Stimulated activated CD4-positive, alpha-beta T cell treated with anti-CD3 and anti-CD28 coated beads, Interleukin-12 subunit alpha, Interleukin-12 subunit beta, amount 100 ng/mL, for 48 hours (primary cell): ENCODE measurements around the gene SLC9B1.
A peak's percentile ranks its signal among the peaks of the same experiment; 100 is the strongest.
"Not testable (repeated sequence)": the region's sequence is repeated elsewhere in the genome, so short reads cannot be mapped to it uniquely, and the experiment has no call there.

ENCODE experiments used
- DNase-seq, 3 donors: peaks; one replicate each; pipeline ENCODE4 v3.0.0-alpha.2; 2020; ENCODE audit warnings: low read depth in 2 of 3, low spot score in 1 of 3

SLC9B1 gene

DNA sequence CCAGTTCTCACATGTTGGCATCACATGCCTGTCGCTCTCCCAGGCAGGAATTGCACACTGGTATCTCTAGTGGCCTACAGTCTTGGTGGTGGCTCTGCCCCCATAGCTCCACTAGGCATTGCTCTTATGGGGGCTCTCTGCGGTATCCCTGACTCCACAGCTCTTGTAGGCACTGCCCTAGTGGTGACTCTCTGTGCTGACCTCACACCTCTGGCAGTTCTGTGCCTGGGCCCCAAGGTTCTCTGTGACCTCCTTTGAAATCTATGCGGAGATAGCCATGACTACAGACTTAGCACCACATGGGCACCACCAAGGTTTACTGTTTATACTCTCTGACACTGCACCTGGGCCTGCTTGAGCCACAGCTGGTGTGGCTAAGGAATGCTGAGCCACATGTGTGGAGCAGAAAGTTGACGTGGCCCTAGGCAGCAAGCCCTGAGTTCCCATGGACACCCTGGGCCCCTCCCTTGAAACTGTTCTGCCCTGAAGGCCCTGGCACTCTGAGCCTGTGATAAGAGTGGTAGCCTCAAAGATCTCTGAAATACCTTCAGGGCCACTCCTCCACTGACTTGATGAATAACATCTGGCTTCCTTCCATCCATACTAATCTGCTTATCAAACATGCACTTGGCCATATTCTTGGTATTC lies 8.0 kb downstream of the SLC9B1 start:
- DNase-seq = no peak

DNA sequence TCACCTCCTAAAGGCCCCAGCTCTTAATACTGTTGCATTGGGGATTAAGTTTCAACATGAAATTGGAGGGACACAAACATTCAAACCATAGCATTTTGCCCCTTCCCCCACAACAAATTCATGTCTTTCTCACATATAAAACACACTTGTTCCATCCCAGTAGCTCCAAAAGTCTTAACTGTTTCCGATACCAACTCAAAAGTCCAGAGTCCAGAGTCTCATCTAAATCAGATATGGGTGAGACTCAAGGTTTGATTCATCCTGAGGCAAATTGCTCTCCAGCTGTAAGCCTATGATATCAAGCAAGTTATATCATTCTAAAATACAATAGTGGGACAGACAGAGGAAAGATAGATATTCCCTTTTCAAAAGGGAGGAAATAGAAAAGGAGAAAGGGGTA lies 8.7 kb downstream of the SLC9B1 start:
- DNase-seq = no peak

DNA sequence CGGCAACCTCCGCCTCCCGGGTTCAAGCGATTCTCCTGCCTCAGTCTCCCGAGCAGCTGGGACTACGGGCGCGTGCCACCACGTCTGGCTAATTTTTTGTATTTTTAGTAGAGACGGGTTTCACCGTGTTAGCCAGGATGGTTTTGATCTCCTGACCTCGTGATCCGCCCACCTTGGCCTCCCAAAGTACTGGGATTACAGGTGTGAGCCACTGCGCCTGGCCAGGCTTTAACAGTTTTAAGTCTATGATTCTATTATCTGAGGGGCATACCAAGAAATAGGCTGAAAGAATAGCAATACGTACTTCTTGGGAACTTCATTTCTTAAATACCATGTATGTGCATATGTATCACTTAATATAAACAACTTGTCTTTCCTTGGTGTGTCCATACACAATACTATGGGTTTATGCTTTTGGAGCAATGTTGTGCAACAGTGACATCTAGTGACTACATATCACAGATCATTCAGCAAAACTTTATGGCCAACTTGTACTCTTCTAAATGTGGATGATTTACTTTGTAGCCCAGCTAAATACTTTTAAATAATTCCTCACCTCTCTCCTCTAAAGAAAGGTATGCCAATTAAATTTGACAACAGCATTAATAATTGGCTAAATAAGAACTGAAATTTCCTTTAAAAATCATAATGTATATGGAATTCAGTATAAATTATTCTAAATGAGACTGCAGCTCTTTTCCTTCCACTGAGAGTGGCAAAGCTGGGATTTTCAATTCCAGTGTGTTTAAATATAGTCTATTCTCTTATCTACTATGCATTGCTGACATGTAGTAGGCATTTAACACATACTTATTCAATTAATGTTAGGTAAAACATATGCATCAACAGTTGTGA lies 10.4 kb downstream of the SLC9B1 start:
- peak in 1 of 3 donors; percentile 42 for DNase-seq

GRCh38 chr4:103002551-103002950 lies 17.0 kb downstream of the SLC9B1 start:
- DNase-seq = no peak

DNA sequence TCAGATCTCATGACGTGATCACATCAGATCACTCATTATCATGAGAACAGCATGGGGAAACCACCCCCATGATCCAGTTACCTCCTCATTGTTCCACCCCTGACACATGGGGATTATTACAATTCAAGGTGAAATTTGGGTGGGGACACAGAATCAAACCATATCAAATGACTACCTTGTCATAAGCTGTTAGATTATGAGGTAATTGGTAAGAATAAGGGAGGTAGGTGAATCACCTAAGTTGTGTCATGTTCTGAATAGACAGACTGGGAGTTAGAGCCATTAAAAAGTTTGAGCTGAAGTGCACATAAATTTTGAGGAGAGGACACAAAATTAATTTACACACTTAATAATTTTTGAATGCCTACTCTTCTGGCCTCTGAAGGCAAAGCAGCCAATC lies 24.7 kb downstream of the SLC9B1 start:
- DNase-seq = no peak

DNA sequence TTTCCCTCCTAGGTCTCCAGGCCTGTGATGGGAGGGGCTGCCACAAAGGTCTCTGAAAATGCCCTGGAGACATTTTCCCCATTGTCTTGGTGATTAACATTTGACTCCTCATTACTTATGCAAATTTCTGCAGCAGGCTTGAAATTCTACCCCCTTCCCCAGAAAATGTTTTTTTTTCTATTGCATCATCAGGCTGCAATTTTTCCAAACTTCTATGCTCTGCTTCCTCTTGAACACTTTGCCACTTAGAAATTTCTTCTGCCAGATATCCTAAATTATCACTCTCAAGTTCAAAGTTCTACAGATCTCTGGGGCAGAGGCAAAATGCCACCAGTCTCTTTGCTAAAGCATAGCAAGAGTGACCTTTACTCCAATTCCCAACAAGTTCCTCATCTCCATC lies 25.5 kb downstream of the SLC9B1 start:
- DNase-seq = not testable (repeated sequence)

DNA sequence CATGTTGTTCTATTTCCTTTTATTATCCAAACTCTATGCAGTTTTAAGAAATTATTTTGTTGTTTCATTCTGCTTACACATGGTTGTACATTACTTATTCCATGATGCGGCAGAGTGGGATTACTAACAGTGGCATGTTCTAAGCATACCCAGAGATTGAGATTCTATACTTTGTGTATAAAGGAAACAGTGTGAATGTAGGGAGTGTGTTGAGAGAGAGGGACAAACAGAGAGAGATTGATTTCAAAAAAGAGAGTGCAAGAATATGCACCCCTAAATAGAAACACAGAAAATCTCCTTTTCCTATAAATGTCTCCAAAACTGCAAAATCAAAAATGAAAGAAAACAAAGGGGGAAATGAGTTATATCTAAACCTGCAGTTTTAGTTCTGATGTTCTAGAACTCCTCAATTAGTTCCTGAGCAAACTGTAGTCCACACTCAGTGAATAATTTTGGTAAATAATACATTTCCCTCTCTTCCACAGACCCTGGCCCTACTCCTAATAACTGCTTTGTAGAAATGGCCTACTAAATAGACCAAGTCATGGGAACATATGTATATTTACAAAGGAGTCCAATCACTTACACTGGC lies 31.0 kb downstream of the SLC9B1 start:
- no peak for DNase-seq

GRCh38 chr4:102981005-102981404 lies 38.5 kb downstream of the SLC9B1 start:
- DNase-seq = no peak

- not testable (repeated sequence) for DNase-seq
Observed at GRCh38 chr4:102961813-102962212, 57.7 kb downstream of the SLC9B1 start.

GRCh38 chr4:102959496-102959895 lies 60.0 kb downstream of the SLC9B1 start:
- DNase-seq = no peak

GRCh38 chr4:102945066-102945465 lies 74.4 kb downstream of the SLC9B1 start:
- DNase-seq = no peak

DNA sequence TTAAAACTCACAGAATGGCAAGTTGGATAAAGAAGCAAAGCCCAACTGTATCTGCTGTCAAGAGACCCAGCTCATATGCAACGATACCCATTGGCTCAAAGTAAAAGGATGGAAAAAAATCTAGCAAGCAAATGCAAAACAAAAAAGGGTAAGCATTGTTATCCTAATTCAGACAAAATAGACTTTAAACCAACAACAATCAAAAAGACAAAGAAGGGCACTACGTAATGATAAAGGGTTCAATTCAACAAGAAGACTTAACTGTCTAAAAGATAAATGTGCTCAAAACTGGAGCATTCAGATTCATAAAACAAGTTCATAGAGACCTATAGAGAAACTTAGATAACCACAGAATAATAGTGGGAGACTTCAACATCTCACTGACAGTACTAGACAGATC lies 81.4 kb downstream of the SLC9B1 start:
- DNase-seq = not testable (repeated sequence)

DNA sequence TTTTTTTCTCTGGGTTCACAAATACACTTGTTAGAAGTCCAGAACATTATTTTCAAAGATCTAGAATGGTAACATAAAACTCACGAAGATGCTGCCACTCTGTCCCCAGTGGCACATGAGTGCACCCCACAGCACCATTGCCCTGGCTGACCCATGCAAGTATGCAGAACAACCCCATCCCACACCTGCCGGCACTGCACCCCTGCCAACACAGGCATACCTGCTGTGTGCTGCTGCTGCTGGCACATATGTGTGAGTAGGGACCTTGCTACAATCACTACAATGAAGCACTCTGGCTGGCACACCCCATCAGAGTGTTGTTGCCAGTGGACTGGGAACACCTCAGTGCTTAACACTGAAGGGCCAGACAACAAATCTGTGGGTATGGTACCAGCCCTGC lies 83.8 kb downstream of the SLC9B1 start:
- DNase-seq = no peak

DNA sequence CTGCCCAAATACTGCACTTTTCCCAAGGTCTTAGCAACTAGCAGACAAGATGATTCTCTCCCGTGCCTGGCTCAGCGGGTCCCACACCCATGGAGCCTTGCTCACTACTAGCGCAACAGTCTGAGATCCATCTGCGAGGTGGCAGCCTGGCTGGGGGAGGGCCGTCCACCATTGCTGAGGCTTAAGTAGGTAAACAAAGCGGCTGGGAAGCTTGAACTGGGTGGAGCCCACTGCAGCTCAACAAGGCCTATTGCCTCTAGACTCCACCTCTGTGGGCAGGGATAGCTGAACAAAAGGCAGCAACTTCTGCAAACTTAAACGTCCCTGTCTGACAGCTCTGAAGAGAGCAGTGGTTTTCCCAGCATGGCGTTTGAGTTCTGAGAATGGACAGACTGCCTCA lies 99.8 kb downstream of the SLC9B1 start:
- DNase-seq = not testable (repeated sequence)

DNA sequence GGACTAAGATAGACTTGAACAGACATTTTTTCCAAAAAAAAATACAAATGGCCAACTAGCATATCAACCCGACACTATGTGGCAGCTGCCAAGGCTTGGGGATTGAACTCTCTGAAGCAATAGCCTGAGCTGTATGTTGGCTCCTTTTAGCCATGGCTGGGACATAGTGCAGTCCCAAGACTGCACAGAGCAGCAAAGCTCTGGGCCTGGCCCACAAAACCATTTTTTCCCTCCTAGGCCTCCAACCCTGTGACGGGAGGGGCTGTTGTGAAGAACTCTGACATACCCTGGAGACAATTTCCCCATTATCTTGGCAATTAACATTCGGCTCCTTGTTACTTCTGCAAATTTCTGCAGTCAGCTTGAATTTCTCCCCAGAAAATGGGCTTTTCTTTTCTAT lies 100.6 kb downstream of the SLC9B1 start:
- DNase-seq = no peak

GRCh38 chr4:102901804-102902203 lies 117.7 kb downstream of the SLC9B1 start:
- DNase-seq = no peak

DNA sequence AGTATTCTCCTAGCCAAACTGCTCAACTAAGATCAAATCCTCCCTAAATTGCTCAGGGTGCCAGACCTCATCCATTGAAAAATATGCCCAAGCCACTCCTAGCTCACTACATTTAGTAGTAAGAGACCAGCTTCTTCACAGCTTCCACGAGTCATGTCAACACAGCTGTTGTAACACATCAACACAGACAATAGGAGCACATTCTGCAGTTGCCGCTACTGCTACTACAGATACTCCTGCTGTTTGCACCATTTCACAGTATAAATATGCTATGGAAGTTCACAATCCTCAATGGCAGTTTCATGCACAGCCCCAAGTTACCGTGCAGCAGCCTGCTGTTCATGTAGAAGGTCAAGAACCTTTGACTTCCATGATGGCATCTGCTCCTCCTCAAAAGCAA lies 121.9 kb downstream of the SLC9B1 start:
- DNase-seq = not testable (repeated sequence)

- not testable (repeated sequence) for DNase-seq
Observed at GRCh38 chr4:102896547-102896946, 123.0 kb downstream of the SLC9B1 start.

GRCh38 chr4:102889866-102890265 lies 129.6 kb downstream of the SLC9B1 start:
- DNase-seq = not testable (repeated sequence)

GRCh38 chr4:102888570-102888969 lies 130.9 kb downstream of the SLC9B1 start:
- DNase-seq = not testable (repeated sequence)

- no peak for DNase-seq
Observed at GRCh38 chr4:102883278-102883677, 136.2 kb downstream of the SLC9B1 start.

DNA sequence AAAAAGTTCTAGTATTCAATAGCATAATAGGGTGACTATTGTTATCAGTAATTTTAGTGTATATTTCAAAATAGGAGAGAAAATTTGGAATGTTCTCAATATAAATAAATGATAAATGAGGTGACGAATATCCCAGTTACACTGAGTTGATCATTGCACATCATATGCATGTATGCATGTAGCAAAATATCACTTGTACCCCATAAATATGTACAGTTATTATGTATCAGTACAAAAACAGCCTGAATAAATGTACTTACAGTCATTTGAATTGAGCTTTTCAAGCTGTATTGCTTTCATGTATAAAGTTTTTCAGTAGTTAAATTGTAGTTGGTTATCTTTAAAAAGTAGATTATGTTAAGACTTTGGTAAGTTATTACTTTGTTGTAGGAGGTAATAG lies 138.2 kb downstream of the SLC9B1 start:
- DNase-seq = no peak
